Measurements from ENCODE around the gene DNAH6. TPM values are rescaled to one million over a fixed set of nuclear protein-coding genes. Genes with fewer than 3 reads are reported as not detected.

DNAH6 gene
- total and polyA plus RNA-seq, 2 of the 8 experiments (the other 6 are each of a cell fraction or from before 2014, with no cell fraction given), result 0.06 to 0.43 TPM

- TF ChIP-seq KDM4A (IDR thresholded peaks at IDR 0.05; ENCODE audit: low read depth, low read length, severe bottlenecking), result no peak
Measured at GRCh38 chr2:84482603-84483002, 33.7 kb upstream of the DNAH6 start (continued).
